Measurements from ENCODE around the gene ZNF766. TPM values are rescaled to one million over a fixed set of nuclear protein-coding genes. Genes with fewer than 3 reads are reported as not detected.

Gene ZNF766
- total and polyA plus RNA-seq, 9 of the 15 experiments (the other 6 are each of a cell fraction or from before 2014, with no cell fraction given): 6.7 to 23.0 (median 11.2) TPM

DNA sequence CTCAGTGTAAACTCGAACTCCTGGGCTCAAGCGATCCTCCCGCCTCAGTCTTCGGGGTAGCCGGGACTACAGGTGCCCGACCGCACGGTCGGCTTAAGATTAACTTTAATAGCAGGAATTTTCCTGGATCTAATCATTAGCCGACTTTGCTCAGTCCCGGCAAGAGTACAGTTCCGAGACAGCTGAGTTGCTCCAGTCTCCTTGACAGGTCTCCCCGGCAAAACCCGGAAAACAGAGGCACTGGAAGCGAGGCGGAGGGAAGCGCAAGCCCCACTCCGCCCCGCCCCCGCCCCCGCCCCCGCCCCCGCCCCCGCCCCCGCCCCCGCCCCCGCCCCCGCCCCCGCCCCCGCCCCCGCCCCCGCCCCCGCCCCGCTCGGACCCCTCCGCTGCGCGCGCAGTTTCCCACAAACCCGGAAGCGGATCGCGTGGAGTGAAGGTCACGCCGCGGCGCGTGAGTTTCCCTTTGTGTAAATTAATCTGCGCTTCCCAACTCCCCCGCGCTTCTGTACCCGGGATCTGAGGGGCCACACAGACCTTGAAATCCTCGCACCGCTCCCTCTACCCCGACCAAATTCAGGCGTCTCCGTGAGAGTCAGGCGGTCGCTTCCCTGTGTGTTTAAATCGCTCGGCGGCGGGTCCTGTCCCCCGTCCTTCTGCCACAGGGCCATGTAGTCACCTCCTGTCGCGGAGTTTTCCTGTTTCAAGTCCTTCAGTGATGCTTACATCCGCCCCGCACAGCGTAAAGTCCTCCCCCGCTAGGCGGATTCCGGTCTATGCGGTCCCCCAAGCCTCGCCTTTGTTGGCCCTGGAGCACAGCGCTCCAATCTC, 27.6 kb downstream of the ZNF766 start, which contains the start of gene ZNF480 (continued):
- TF ChIP-seq SMC3 (conservative IDR thresholded peaks at IDR 0.05; ENCODE audit: insufficient read depth, low read depth, low read length) (no peak), HIVEP1 (CRISPR knock-in tag; IDR thresholded peaks at IDR 0.05) (no peak), ERF (CRISPR knock-in tag; IDR thresholded peaks at IDR 0.05) (no peak), SUPT5H (IDR thresholded peaks at IDR 0.05) (peak; percentile 79), PRPF4 (IDR thresholded peaks at IDR 0.05; ENCODE audit: insufficient read depth, low read depth, low read length, poor library complexity, severe bottlenecking) (no peak), TAF1 (IDR thresholded peaks at IDR 0.05; ENCODE audit: control insufficient read depth, extremely low read depth, insufficient read depth, low read length, severe bottlenecking) (peak; percentile 44), BHLHE40 (IDR thresholded peaks at IDR 0.05; ENCODE audit: low read length) (no peak), BACH1 (tag; IDR thresholded peaks at IDR 0.05) (no peak)
- TF ChIP-seq, protein P1, sequence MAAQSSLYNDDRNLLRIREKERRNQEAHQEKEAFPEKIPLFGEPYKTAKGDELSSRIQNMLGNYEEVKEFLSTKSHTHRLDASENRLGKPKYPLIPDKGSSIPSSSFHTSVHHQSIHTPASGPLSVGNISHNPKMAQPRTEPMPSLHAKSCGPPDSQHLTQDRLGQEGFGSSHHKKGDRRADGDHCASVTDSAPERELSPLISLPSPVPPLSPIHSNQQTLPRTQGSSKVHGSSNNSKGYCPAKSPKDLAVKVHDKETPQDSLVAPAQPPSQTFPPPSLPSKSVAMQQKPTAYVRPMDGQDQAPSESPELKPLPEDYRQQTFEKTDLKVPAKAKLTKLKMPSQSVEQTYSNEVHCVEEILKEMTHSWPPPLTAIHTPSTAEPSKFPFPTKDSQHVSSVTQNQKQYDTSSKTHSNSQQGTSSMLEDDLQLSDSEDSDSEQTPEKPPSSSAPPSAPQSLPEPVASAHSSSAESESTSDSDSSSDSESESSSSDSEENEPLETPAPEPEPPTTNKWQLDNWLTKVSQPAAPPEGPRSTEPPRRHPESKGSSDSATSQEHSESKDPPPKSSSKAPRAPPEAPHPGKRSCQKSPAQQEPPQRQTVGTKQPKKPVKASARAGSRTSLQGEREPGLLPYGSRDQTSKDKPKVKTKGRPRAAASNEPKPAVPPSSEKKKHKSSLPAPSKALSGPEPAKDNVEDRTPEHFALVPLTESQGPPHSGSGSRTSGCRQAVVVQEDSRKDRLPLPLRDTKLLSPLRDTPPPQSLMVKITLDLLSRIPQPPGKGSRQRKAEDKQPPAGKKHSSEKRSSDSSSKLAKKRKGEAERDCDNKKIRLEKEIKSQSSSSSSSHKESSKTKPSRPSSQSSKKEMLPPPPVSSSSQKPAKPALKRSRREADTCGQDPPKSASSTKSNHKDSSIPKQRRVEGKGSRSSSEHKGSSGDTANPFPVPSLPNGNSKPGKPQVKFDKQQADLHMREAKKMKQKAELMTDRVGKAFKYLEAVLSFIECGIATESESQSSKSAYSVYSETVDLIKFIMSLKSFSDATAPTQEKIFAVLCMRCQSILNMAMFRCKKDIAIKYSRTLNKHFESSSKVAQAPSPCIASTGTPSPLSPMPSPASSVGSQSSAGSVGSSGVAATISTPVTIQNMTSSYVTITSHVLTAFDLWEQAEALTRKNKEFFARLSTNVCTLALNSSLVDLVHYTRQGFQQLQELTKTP (IDR thresholded peaks at IDR 0.05; ENCODE audit: low read depth in 1 of 2, partially characterized antibody in 2 of 2): no peak
- TF ChIP-seq, protein P2, sequence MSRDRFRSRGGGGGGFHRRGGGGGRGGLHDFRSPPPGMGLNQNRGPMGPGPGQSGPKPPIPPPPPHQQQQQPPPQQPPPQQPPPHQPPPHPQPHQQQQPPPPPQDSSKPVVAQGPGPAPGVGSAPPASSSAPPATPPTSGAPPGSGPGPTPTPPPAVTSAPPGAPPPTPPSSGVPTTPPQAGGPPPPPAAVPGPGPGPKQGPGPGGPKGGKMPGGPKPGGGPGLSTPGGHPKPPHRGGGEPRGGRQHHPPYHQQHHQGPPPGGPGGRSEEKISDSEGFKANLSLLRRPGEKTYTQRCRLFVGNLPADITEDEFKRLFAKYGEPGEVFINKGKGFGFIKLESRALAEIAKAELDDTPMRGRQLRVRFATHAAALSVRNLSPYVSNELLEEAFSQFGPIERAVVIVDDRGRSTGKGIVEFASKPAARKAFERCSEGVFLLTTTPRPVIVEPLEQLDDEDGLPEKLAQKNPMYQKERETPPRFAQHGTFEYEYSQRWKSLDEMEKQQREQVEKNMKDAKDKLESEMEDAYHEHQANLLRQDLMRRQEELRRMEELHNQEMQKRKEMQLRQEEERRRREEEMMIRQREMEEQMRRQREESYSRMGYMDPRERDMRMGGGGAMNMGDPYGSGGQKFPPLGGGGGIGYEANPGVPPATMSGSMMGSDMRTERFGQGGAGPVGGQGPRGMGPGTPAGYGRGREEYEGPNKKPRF (IDR thresholded peaks at IDR 0.05; ENCODE audit: low read depth, low read length): no peak
- TF ChIP-seq, protein P3, sequence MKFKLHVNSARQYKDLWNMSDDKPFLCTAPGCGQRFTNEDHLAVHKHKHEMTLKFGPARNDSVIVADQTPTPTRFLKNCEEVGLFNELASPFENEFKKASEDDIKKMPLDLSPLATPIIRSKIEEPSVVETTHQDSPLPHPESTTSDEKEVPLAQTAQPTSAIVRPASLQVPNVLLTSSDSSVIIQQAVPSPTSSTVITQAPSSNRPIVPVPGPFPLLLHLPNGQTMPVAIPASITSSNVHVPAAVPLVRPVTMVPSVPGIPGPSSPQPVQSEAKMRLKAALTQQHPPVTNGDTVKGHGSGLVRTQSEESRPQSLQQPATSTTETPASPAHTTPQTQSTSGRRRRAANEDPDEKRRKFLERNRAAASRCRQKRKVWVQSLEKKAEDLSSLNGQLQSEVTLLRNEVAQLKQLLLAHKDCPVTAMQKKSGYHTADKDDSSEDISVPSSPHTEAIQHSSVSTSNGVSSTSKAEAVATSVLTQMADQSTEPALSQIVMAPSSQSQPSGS (CRISPR knock-in tag; IDR thresholded peaks at IDR 0.05): no peak
- TF ChIP-seq, protein P4, sequence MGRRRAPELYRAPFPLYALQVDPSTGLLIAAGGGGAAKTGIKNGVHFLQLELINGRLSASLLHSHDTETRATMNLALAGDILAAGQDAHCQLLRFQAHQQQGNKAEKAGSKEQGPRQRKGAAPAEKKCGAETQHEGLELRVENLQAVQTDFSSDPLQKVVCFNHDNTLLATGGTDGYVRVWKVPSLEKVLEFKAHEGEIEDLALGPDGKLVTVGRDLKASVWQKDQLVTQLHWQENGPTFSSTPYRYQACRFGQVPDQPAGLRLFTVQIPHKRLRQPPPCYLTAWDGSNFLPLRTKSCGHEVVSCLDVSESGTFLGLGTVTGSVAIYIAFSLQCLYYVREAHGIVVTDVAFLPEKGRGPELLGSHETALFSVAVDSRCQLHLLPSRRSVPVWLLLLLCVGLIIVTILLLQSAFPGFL (CRISPR knock-in tag; IDR thresholded peaks at IDR 0.05): no peak
- TF ChIP-seq, protein P5, sequence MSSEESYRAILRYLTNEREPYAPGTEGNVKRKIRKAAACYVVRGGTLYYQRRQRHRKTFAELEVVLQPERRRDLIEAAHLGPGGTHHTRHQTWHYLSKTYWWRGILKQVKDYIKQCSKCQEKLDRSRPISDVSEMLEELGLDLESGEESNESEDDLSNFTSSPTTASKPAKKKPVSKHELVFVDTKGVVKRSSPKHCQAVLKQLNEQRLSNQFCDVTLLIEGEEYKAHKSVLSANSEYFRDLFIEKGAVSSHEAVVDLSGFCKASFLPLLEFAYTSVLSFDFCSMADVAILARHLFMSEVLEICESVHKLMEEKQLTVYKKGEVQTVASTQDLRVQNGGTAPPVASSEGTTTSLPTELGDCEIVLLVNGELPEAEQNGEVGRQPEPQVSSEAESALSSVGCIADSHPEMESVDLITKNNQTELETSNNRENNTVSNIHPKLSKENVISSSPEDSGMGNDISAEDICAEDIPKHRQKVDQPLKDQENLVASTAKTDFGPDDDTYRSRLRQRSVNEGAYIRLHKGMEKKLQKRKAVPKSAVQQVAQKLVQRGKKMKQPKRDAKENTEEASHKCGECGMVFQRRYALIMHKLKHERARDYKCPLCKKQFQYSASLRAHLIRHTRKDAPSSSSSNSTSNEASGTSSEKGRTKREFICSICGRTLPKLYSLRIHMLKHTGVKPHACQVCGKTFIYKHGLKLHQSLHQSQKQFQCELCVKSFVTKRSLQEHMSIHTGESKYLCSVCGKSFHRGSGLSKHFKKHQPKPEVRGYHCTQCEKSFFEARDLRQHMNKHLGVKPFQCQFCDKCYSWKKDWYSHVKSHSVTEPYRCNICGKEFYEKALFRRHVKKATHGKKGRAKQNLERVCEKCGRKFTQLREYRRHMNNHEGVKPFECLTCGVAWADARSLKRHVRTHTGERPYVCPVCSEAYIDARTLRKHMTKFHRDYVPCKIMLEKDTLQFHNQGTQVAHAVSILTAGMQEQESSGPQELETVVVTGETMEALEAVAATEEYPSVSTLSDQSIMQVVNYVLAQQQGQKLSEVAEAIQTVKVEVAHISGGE (CRISPR knock-in tag; IDR thresholded peaks at IDR 0.05): 0 out of 6 replicates have a peak, but pooled peaks of 1 of the 3 experiments have one; percentile 23
